ENCODE results near the gene PLRG1.

PLRG1 gene

DNA sequence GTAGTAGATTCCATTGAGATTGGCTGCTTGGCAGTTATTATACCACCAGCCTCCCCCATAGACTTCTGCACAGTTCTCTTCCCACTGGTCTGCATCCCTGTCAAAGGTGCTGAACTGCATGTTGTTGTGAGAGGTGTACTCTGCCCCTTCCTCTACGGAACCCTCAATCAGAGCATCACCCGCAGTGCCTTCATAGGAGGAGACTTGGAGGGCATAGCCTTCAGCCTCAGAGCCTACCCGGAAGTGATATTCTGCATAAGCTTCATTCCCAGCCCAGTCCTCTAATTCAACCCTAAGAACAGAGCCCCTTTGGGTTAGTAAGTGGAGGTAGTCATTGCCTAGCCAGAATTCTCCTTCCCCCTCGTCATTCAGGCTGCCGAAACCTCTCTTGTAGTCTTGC is 34.1 kb upstream of the PLRG1 start:
- Histone ChIP-seq H3K4me1 (ENCODE audit: control insufficient read depth, insufficient read depth, low read length) (no peaks in the 10 kb centered on the region), H3K36me3 (ENCODE audit: control insufficient read depth in 2 of 2, insufficient read depth in 1 of 2, low read length in 2 of 2) (no peaks in the 10 kb centered on the region), H3K27ac (ENCODE audit: extremely low read depth, low read depth, low read length) (no peak overlapping the region), H3K9me3 (ENCODE audit: control insufficient read depth, insufficient read depth, low read depth, low read length) (no peaks in the 10 kb centered on the region), H3K4me3 (ENCODE audit: low read depth, low read length) (no peak overlapping the region)
- ChIA-PET POLR2A (no interaction called here), CTCF (interaction anchor here (0.6 kb wide), 1 partner anchor 442 kb away, joined by 4 read pairs; no protein-coding TSS in a partner anchor)
- TF ChIP-seq PRDM1 (tag by site-specific recombination; IDR thresholded peaks at IDR 0.05) (no peak), ZNF514 (tag by site-specific recombination; IDR thresholded peaks at IDR 0.05) (no peak), ZNF585B (tag by site-specific recombination; IDR thresholded peaks at IDR 0.05) (no peak), ZEB2 (tag by site-specific recombination; IDR thresholded peaks at IDR 0.05) (no peak), ZNF670 (tag by site-specific recombination; IDR thresholded peaks at IDR 0.05; ENCODE audit: low read depth) (no peak)
- TF ChIP-seq, protein P1, sequence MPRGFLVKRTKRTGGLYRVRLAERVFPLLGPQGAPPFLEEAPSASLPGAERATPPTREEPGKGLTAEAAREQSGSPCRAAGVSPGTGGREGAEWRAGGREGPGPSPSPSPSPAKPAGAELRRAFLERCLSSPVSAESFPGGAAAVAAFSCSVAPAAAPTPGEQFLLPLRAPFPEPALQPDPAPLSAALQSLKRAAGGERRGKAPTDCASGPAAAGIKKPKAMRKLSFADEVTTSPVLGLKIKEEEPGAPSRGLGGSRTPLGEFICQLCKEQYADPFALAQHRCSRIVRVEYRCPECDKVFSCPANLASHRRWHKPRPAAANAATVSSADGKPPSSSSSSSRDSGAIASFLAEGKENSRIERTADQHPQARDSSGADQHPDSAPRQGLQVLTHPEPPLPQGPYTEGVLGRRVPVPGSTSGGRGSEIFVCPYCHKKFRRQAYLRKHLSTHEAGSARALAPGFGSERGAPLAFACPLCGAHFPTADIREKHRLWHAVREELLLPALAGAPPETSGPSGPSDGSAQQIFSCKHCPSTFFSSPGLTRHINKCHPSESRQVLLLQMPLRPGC (tag by site-specific recombination; IDR thresholded peaks at IDR 0.05), result no peak

DNA sequence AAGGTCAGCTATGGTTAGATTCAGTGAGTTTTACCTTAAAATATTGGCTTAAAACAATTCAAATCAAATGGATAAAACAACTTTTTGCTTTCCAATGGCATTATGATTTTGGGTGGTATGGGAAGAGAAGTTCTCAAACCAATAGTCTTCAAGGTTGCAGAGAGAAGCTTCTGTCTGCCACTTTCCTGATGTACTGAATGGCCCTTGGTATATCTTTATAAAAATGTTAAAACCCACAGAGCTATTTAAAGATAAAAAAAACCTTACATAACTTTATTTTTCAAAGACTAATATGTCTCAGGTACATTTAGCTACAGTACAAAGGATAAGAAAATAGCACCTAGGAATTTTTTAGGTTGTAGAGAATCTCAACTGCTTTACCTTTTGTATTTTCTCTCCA is 33.5 kb upstream of the PLRG1 start:
- CTCF ChIA-PET, result no interaction called here
- Histone ChIP-seq H3K36me3 (ENCODE audit: control insufficient read depth in 2 of 2, insufficient read depth in 1 of 2, low read length in 2 of 2) (no peaks in the 10 kb centered on the region), H3K9me3 (ENCODE audit: control insufficient read depth, insufficient read depth, low read depth, low read length) (no peaks in the 10 kb centered on the region), H3K27ac (ENCODE audit: extremely low read depth, low read depth, low read length) (no peak overlapping the region), H3K4me3 (ENCODE audit: low read depth, low read length) (no peak overlapping the region), H3K4me1 (ENCODE audit: control insufficient read depth, insufficient read depth, low read length) (no peaks in the 10 kb centered on the region)
- POLR2A ChIA-PET, result no interaction called here
- TF ChIP-seq ZNF362 (tag by site-specific recombination; IDR thresholded peaks at IDR 0.05) (no peak), ZNF629 (tag by site-specific recombination; IDR thresholded peaks at IDR 0.05) (no peak), ZNF521 (tag by site-specific recombination; IDR thresholded peaks at IDR 0.05) (no peak), ZNF148 (tag by site-specific recombination; IDR thresholded peaks at IDR 0.05; ENCODE audit: borderline replicate concordance) (no peak), WT1 (tag by site-specific recombination; IDR thresholded peaks at IDR 0.05) (no peak), ZNF155 (tag by site-specific recombination; IDR thresholded peaks at IDR 0.05) (no peak), ZNF266 (tag by site-specific recombination; IDR thresholded peaks at IDR 0.05; ENCODE audit: low read depth) (no peak), ZNF174 (tag by site-specific recombination; IDR thresholded peaks at IDR 0.05) (no peak), ZNF302 (tag by site-specific recombination; IDR thresholded peaks at IDR 0.05; ENCODE audit: low read depth) (no peak), PBX3 (CRISPR knock-in tag; IDR thresholded peaks at IDR 0.05) (no peak), ZNF449 (tag by site-specific recombination; IDR thresholded peaks at IDR 0.05) (no peak), ZNF311 (tag by site-specific recombination; IDR thresholded peaks at IDR 0.05; ENCODE audit: borderline replicate concordance) (no peak), ZNF19 (tag by site-specific recombination; IDR thresholded peaks at IDR 0.05; ENCODE audit: low read depth) (no peak)
- TF ChIP-seq, protein P2, sequence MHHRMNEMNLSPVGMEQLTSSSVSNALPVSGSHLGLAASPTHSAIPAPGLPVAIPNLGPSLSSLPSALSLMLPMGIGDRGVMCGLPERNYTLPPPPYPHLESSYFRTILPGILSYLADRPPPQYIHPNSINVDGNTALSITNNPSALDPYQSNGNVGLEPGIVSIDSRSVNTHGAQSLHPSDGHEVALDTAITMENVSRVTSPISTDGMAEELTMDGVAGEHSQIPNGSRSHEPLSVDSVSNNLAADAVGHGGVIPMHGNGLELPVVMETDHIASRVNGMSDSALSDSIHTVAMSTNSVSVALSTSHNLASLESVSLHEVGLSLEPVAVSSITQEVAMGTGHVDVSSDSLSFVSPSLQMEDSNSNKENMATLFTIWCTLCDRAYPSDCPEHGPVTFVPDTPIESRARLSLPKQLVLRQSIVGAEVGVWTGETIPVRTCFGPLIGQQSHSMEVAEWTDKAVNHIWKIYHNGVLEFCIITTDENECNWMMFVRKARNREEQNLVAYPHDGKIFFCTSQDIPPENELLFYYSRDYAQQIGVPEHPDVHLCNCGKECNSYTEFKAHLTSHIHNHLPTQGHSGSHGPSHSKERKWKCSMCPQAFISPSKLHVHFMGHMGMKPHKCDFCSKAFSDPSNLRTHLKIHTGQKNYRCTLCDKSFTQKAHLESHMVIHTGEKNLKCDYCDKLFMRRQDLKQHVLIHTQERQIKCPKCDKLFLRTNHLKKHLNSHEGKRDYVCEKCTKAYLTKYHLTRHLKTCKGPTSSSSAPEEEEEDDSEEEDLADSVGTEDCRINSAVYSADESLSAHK (tag by site-specific recombination; IDR thresholded peaks at IDR 0.05), result no peak
- TF ChIP-seq, protein P3, sequence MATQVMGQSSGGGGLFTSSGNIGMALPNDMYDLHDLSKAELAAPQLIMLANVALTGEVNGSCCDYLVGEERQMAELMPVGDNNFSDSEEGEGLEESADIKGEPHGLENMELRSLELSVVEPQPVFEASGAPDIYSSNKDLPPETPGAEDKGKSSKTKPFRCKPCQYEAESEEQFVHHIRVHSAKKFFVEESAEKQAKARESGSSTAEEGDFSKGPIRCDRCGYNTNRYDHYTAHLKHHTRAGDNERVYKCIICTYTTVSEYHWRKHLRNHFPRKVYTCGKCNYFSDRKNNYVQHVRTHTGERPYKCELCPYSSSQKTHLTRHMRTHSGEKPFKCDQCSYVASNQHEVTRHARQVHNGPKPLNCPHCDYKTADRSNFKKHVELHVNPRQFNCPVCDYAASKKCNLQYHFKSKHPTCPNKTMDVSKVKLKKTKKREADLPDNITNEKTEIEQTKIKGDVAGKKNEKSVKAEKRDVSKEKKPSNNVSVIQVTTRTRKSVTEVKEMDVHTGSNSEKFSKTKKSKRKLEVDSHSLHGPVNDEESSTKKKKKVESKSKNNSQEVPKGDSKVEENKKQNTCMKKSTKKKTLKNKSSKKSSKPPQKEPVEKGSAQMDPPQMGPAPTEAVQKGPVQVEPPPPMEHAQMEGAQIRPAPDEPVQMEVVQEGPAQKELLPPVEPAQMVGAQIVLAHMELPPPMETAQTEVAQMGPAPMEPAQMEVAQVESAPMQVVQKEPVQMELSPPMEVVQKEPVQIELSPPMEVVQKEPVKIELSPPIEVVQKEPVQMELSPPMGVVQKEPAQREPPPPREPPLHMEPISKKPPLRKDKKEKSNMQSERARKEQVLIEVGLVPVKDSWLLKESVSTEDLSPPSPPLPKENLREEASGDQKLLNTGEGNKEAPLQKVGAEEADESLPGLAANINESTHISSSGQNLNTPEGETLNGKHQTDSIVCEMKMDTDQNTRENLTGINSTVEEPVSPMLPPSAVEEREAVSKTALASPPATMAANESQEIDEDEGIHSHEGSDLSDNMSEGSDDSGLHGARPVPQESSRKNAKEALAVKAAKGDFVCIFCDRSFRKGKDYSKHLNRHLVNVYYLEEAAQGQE (tag by site-specific recombination; IDR thresholded peaks at IDR 0.05), result no peak
